Panc1 (cell line): ENCODE data around the gene HNRNPM.

Source experiments
- CTCF ChIP-seq: fragments of 450-650 bp; IDR thresholded peaks from 2 replicates; pipeline ENCODE4 v1.5.1; 2017; ENCODE audit warnings: mild to moderate bottlenecking
- POLR2AphosphoS5 ChIP-seq: IDR thresholded peaks from 2 replicates; pipeline ENCODE4 v1.6.1; 2012; ENCODE audit warnings: mild to moderate bottlenecking, low read depth, low read length, moderate library complexity
- TCF7L2 ChIP-seq: IDR thresholded peaks from 2 replicates; pipeline ENCODE4 v1.6.1; 2011; ENCODE audit warnings: mild to moderate bottlenecking, low read depth, low read length, inconsistent platforms

GRCh38 chr19:8491574-8491973 is 46.8 kb downstream of the HNRNPM start:
- TF ChIP-seq CTCF (no peak), POLR2AphosphoS5 (no peak), TCF7L2 (no peak)
